ENCODE data around the gene OR2A1.
"Not testable (repeated sequence)": the region's sequence is repeated elsewhere in the genome, so short reads cannot be mapped to it uniquely, and the experiment has no call there.

- TF ChIP-seq, protein P1, sequence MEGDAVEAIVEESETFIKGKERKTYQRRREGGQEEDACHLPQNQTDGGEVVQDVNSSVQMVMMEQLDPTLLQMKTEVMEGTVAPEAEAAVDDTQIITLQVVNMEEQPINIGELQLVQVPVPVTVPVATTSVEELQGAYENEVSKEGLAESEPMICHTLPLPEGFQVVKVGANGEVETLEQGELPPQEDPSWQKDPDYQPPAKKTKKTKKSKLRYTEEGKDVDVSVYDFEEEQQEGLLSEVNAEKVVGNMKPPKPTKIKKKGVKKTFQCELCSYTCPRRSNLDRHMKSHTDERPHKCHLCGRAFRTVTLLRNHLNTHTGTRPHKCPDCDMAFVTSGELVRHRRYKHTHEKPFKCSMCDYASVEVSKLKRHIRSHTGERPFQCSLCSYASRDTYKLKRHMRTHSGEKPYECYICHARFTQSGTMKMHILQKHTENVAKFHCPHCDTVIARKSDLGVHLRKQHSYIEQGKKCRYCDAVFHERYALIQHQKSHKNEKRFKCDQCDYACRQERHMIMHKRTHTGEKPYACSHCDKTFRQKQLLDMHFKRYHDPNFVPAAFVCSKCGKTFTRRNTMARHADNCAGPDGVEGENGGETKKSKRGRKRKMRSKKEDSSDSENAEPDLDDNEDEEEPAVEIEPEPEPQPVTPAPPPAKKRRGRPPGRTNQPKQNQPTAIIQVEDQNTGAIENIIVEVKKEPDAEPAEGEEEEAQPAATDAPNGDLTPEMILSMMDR (IDR thresholded peaks at IDR 0.05; ENCODE audit: low read depth, low read length) = not testable (repeated sequence)
- not testable (repeated sequence) for TF ChIP-seq MYC (IDR thresholded peaks at IDR 0.05; ENCODE audit: low read depth, low read length); POLR2A (IDR thresholded peaks at IDR 0.05; ENCODE audit: extremely low read depth, insufficient read length); MAX (IDR thresholded peaks at IDR 0.05; ENCODE audit: low read depth, low read length)
Observed at GRCh38 chr7:144311218-144311617, 1.0 kb upstream of the OR2A1 start.
